Endothelial cell of umbilical vein (primary cell): ENCODE data around the gene ARHGAP28. TPM values are rescaled to one million over a fixed set of nuclear protein-coding genes. Genes with fewer than 3 reads are reported as not detected.
A peak's percentile ranks its signal among the peaks of the same experiment; 100 is the strongest.

Experiments used
- BruUV-seq: library from RNA; stranded (reverse); fragments of 400-500 nt; replicated peaks from 2 replicates; lab custom pipeline; 2021; lab: Mats Ljungman, UMichigan
- CTCF ChIA-PET: fragments of 300-600, 350-600 bp; sonication (Branson Sonifier 250); formaldehyde crosslinking; loops from one replicate; lab custom pipeline; 2021; ENCODE audit warnings: antibody characterized with exemption, inconsistent platforms; lab: Charles Lee
- POLR2A ChIA-PET: fragments of 300-600, 350-600 bp; sonication (Branson Sonifier 250); formaldehyde crosslinking; loops from one replicate; lab custom pipeline; 2021; ENCODE audit warnings: antibody characterized with exemption, inconsistent platforms; lab: Charles Lee
- DNase-seq: peaks from one replicate; pipeline ENCODE4 v3.0.0-alpha.2; 2011; ENCODE audit warnings: low read depth, low spot score
- FAIRE-seq: peaks from 2 replicates; lab custom pipeline; 2011; peaks lifted over from hg19 to GRCh38; lab: Jason Lieb, UNC
- H2AFZ ChIP-seq: 2 replicates; pipeline ENCODE4 v1.6.0; 2012; ENCODE audit warnings: low read depth, low read length, control low read depth, inconsistent platforms
- H3K27ac ChIP-seq: 2 replicates; pipeline ENCODE4 v1.5.1; 2011; ENCODE audit warnings: low read depth, mild to moderate bottlenecking, control low read depth, low read length, moderate library complexity; ENCODE audit not compliant: insufficient read depth
- H3K27me3 ChIP-seq, 2 experiments: 2 replicates each; pipeline versions ENCODE4 v1.6.0 to v1.6.1; 2011; ENCODE audit warnings: low read length in 2 of 2, mixed read lengths in 1 of 2; ENCODE audit not compliant: control insufficient read depth in 2 of 2, insufficient read depth in 2 of 2
- H3K36me3 ChIP-seq, 2 experiments: 2 replicates in 1 of 2; 3 replicates in 1 of 2; pipeline ENCODE4 v1.5.1; 2011; ENCODE audit warnings: low read length in 2 of 2, mild to moderate bottlenecking in 1 of 2, moderate library complexity in 1 of 2; ENCODE audit not compliant: control insufficient read depth in 2 of 2, insufficient read depth in 2 of 2; ENCODE audit errors: extremely low read depth in 1 of 2
- H3K4me1 ChIP-seq: 3 replicates; pipeline ENCODE4 v1.5.1; 2011; ENCODE audit warnings: mild to moderate bottlenecking, low read length; ENCODE audit not compliant: control insufficient read depth, insufficient read depth; ENCODE audit errors: extremely low read depth
- H3K4me2 ChIP-seq: 2 replicates; pipeline ENCODE4 v1.6.1; 2011; ENCODE audit warnings: low read length, control low read depth, mixed read lengths; ENCODE audit not compliant: insufficient read depth
- H3K4me3 ChIP-seq, 3 experiments: fragments of 200-600 bp in 1 of 3; sonication (generic), shearing (Covaris generic) in 1 of 3; replicated peaks in 1 of 3; 2 replicates each; pipeline ENCODE4 v1.5.1; 2011 to 2016; ENCODE audit warnings: control low read depth in 3 of 3, low read length in 3 of 3, mild to moderate bottlenecking in 2 of 3, inconsistent platforms in 1 of 3, low read depth in 1 of 3, moderate library complexity in 1 of 3; ENCODE audit not compliant: insufficient read depth in 1 of 3
- H3K79me2 ChIP-seq: 2 replicates; pipeline ENCODE4 v1.6.0; 2012; ENCODE audit warnings: low read length, inconsistent platforms; ENCODE audit not compliant: control insufficient read depth, insufficient read depth
- H3K9ac ChIP-seq: replicated peaks from 2 replicates; pipeline ENCODE3; 2011; ENCODE audit warnings: low read length, control low read depth; ENCODE audit not compliant: insufficient read depth; ENCODE audit errors: extremely low read depth
- H3K9me1 ChIP-seq: replicated peaks from 3 replicates; pipeline ENCODE4 v1.6.0; 2011; ENCODE audit warnings: mild to moderate bottlenecking, low read length; ENCODE audit not compliant: control insufficient read depth, insufficient read depth; ENCODE audit errors: extremely low read depth
- H3K9me3 ChIP-seq: replicated peaks from 2 replicates; pipeline ENCODE4 v1.5.1; 2012; ENCODE audit warnings: low read length, inconsistent platforms; ENCODE audit not compliant: control insufficient read depth, insufficient read depth
- H4K20me1 ChIP-seq: replicated peaks from 2 replicates; pipeline ENCODE3; 2011; ENCODE audit warnings: mild to moderate bottlenecking, low read length; ENCODE audit not compliant: control insufficient read depth, insufficient read depth; ENCODE audit errors: extremely low read depth
- CTCF ChIP-seq, 2 donors: IDR thresholded peaks; 1 replicate in 1 of 2; 2 replicates in 1 of 2; pipeline ENCODE4 v1.5.1; 2011; ENCODE audit warnings: low read length in 2 of 2, mild to moderate bottlenecking in 2 of 2, moderate library complexity in 2 of 2, control low read depth in 1 of 2, inconsistent platforms in 1 of 2, low read depth in 1 of 2; ENCODE audit not compliant: insufficient read depth in 1 of 2; ENCODE audit errors: extremely low read depth in 1 of 2
- EZH2 ChIP-seq: IDR thresholded peaks from 2 replicates; pipeline ENCODE4 v1.6.1; 2012; ENCODE audit warnings: borderline replicate concordance, low read depth, mild to moderate bottlenecking, moderate library complexity, low read length, inconsistent platforms; ENCODE audit not compliant: severe bottlenecking
- FOS ChIP-seq: IDR thresholded peaks from 2 replicates; pipeline ENCODE4 v1.6.1; 2011; ENCODE audit warnings: mild to moderate bottlenecking, low read length, moderate library complexity, borderline replicate concordance; ENCODE audit not compliant: insufficient read depth
- GATA2 ChIP-seq: IDR thresholded peaks from 2 replicates; pipeline ENCODE4 v1.7.0; 2011; ENCODE audit warnings: low read depth, mild to moderate bottlenecking, moderate library complexity, mixed read lengths, low read length; ENCODE audit not compliant: insufficient read length, insufficient read depth
- JUN ChIP-seq: IDR thresholded peaks from 2 replicates; pipeline ENCODE4 v1.6.1; 2011; ENCODE audit warnings: borderline replicate concordance, low read depth; ENCODE audit not compliant: insufficient read length, insufficient read depth
- MAX ChIP-seq: IDR thresholded peaks from 2 replicates; pipeline ENCODE4 v1.6.1; 2011; ENCODE audit not compliant: insufficient read depth, insufficient read length
- MYC ChIP-seq: IDR thresholded peaks from one replicate; pipeline ENCODE4 v1.6.1; 2011; ENCODE audit warnings: mild to moderate bottlenecking, low read depth, low read length
- POLR2A ChIP-seq: IDR thresholded peaks from 2 replicates; pipeline ENCODE4 v1.6.1; 2012; ENCODE audit warnings: low read depth, mild to moderate bottlenecking, control low read depth, low read length
- POLR2AphosphoS5 ChIP-seq: IDR thresholded peaks from 2 replicates; pipeline ENCODE4 v1.6.1; 2012; ENCODE audit warnings: low read depth, mild to moderate bottlenecking, control low read depth, low read length, moderate library complexity; ENCODE audit not compliant: insufficient read depth
- dilution Hi-C: fragments of 300-500 bp; cut with MboI; formaldehyde crosslinking; loops from one replicate; pipeline ENCODE4 v1.15.0; 2019; ENCODE audit warnings: low sequenced_read_pairs; ENCODE audit not compliant: extremely low pct_ligation_motif_present
- intact Hi-C: fragments of 100-400 bp; cut with micrococcal nuclease; formaldehyde crosslinking; loops from one replicate; pipeline ENCODE4 v1.10.0; 2022
- polyA plus RNA-seq, 4 experiments: library from polyadenylated mRNA; depleted of rRNA in 3 of 4; stranded (reverse) in 3 of 4; unstranded in 1 of 4; fragments of >200 nt; gene quantifications; 2 replicates each; pipeline versions ENCODE4 v1.2.1 to v1.2.3, GENCODE V29; 2011 to 2012; ENCODE audit warnings: missing spikeins in 1 of 4
- total RNA-seq: library from RNA; stranded (reverse); gene quantifications from 2 replicates; pipeline ENCODE4 v1.2.3, GENCODE V29; 2021

Gene ARHGAP28
- total and polyA plus RNA-seq, 2 donors (not counting 3 experiments of a cell fraction or from before 2014, with no cell fraction given): 3.8 to 23.4 TPM

GRCh38 chr18:6777509-6777908 lies 48.0 kb downstream of the ARHGAP28 start:
- no peak for TF ChIP-seq POLR2A
- H3K4me1 ChIP-seq: peaks cover 18% of the 10 kb centered on the region
- H3K4me3 ChIP-seq: no peak overlapping the region
- no peak overlapping the region for H2AFZ ChIP-seq
- H3K27ac ChIP-seq: no peak overlapping the region
- DNase-seq (no peak), FAIRE-seq (no peak)
- H3K4me2 ChIP-seq: no peak overlapping the region
- no peaks in the 10 kb centered on the region for H3K79me2 ChIP-seq
- dilution Hi-C loops (no loop called here), intact Hi-C loops (no loop called here)
- no peaks in the 10 kb centered on the region for H4K20me1 ChIP-seq
- H3K9me3 ChIP-seq: no peaks in the 10 kb centered on the region
- ChIA-PET POLR2A (no interaction called here), CTCF (no interaction called here)
- no TSS peak for BruUV-seq
- H3K9ac ChIP-seq: no peak overlapping the region
- no peaks in the 10 kb centered on the region for H3K36me3 ChIP-seq
- H3K9me1 ChIP-seq: no peaks in the 10 kb centered on the region
- H3K27me3 ChIP-seq: peaks cover 12 to 14% of the 10 kb centered on the region in 2 experiments

GRCh38 chr18:6778459-6779247 lies 49.1 kb downstream of the ARHGAP28 start:
- FAIRE-seq: no peak
- peaks cover 12 to 14% of the 10 kb centered on the region in 2 experiments for H3K27me3 ChIP-seq
- no peak overlapping the region for H2AFZ ChIP-seq
- H3K4me1 ChIP-seq: peaks cover 17% of the 10 kb centered on the region
- no peaks in the 10 kb centered on the region for H4K20me1 ChIP-seq
- H3K9me3 ChIP-seq: no peaks in the 10 kb centered on the region
- no peak overlapping the region for H3K9ac ChIP-seq
- dilution Hi-C loops (no loop called here), intact Hi-C loops (loop anchor here (2.0 kb wide), 1 partner anchor 48 kb away; no protein-coding TSS in a partner anchor)
- no peaks in the 10 kb centered on the region for H3K36me3 ChIP-seq
- BruUV-seq: no TSS peak
- no peak overlapping the region for H3K4me2 ChIP-seq
- peak; percentile 29 for DNase-seq
- no peak for TF ChIP-seq CTCF (IDR thresholded peaks at IDR 0.05; ENCODE audit: extremely low read depth in 1 of 2, insufficient read depth in 1 of 2, low read depth in 1 of 2, low read length in 2 of 2)
- TF ChIP-seq MYC: no peak
- TF ChIP-seq POLR2AphosphoS5: no peak
- no peak for TF ChIP-seq EZH2
- no peak for TF ChIP-seq JUN
- TF ChIP-seq FOS: no peak
- TF ChIP-seq MAX: no peak
- no peak for TF ChIP-seq GATA2
- no peak for TF ChIP-seq POLR2A
- ChIA-PET POLR2A (no interaction called here), CTCF (no interaction called here)
- no peaks in the 10 kb centered on the region for H3K79me2 ChIP-seq
- no peak overlapping the region for H3K27ac ChIP-seq
- no peaks in the 10 kb centered on the region for H3K9me1 ChIP-seq
- no peak overlapping the region for H3K4me3 ChIP-seq
